GM19452 (cell line): ENCODE data around the gene DCHS1.

Experiments
- ATAC-seq: cut with Tn5 transposase; IDR thresholded peaks from one replicate; pipeline ENCODE4 v1.9.1; 2021; ENCODE audit not compliant: unreplicated experiment

DCHS1 gene

DNA sequence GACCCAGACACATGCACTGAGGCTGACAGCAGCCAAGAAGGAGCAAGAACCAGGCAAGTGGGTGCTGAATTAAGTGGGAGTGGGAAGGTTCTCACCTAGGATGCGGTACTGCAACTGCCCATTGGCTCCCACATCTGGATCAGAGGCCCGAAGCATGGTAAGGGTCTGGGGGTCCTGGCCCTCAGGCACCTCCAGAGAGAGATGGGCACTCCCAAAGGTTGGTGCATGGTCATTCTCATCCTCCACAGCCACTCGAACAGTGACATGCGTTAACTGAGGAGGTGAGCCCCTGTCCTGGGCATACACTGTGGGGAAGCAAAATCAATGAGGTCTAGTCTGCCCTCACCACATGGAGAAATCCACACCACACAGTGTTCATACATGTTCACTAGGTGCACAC, 27.1 kb downstream of the DCHS1 start:
- no peak for ATAC-seq

DNA sequence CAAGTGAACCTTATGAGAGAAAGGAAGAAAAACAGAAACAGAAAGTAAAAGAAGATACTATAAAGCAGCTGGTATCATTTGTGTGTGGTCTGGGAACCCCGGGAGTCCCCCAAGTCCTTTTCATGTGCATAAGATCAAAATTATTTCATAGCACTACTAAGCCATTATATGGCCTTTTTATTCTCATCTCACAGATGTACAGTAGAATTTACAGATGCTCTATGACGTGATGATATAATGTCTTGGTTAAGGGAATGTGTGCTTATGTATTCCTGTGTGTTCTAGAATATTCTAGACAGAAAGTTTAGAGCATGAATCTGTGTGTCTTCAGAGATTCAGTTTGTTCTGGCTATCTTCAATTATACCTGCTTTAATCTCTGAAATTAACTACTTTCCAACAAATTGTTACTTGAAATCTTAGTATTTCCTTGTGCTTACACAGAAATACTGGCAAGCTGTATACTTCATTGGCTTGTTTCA, 27.8 kb downstream of the DCHS1 start:
- ATAC-seq: peak; percentile 72

DNA sequence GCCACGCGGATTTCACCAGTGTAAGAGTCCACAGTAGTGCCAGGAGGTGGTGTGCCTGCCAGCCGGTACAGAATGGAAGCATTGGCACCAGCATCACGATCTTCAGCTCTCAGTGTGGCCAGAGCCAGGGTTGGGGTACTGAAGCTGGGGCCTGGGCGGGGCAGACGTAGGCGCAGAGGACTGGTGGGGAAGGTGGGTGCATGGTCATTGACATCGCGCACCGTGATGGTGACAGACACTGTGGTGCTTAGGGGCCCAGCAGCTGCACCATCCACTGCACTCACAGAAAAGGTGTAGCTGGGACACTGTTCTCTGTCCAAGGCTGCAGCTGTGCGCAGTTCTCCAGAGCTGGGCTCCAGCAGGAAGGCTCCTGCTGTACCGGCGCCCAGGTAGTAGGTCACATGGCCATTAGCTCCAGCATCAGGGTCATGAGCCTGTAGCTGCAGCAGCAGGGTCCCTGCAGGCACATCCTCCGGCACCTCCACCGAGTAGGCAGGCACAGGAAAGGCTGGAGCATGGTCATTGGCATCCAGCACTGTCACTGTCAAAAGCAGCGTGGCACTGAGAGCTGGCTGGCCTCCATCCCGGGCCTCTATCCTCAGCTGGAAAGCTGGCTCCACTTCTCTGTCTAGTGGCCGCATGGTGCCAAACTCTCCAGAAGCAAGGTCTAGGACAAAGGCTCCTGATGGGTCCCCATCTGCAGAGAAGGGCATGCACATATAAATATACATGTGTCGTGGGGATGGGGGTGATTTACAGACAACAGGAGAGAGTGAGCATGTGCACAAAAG, 28.4 kb downstream of the DCHS1 start:
- no peak for ATAC-seq

GRCh38 chr11:6625832-6626420, 29.7 kb downstream of the DCHS1 start:
- no peak for ATAC-seq

DNA sequence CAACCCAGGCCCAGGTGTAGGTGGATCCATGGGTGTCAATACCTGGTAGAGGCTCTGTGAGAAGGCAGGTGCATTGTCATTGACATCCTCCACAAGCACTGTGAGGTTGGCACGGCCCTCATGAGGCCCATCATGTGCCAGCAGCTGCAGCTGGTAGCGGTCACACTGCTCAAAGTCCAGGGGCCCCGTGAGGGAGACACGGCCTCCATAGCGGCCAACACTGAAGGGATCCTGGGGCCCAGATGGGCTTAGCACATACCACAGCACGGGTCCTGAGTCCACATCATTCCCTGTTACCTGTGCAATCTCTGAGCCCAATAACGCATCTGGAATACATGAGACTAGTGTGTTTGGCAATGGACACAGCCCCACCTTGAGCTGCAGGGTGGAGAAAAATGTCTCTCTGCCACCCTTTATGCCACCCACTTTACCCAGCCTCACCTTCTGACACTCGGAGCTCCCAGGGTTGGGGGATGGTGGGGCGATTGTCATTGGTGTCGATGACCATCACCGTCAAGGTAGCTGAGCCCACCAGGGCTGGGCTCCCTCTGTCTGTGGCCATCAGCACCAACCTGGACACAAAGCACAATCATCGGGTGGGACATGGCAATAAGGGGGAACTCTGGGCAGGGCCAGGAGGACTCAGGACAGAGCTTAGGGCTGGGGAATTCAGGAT, 30.3 kb downstream of the DCHS1 start:
- no peak for ATAC-seq

DNA sequence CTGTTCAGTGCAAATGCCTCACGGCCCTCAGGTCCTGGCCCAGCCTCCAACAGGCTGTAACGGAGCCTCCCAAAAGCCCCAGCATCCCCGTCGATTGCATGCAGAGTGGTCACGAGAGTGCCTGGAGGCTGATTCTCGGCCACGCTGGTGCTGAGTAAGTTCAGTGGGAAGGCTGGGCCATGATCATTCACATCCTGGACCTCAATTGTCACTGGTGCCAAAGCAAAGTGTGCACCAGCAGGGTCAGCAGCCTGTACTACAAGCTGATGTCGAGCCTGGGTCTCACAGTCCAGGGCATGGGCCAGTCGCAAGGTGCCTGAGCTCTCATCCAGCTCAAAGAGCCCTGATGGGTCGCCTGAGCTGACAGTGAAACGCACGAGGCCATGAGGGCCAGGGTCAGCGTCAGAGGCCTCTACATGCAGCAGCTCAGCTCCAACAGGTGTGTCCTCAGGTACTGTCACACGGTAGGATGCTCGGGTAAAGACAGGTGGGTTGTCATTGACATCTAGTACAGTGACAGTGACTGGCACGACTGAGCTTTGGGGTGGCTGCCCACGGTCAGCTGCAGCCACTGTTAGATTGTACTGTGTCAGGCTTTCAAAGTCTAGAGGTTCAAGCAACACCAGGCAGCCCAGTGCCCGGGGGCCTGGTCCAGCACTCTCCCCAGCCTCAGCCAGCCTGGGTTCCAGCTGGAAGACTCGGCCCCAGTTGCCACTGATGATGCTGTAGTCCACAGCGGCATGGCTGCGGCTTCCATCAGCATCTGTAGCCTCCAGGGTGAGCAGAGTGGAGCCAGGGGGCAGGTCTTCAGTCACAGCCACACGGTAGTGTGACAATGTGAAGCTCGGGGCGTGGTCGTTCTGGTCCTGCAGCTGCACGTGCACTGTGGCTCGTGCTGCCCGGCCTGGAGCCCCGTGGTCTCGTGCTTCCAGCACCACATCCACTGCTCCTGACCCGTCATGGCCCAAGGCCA, 31.9 kb downstream of the DCHS1 start:
- ATAC-seq: no peak

- no peak for ATAC-seq
These were observed 33.1 kb downstream of the DCHS1 start for GRCh38 chr11:6622261-6623171.

DNA sequence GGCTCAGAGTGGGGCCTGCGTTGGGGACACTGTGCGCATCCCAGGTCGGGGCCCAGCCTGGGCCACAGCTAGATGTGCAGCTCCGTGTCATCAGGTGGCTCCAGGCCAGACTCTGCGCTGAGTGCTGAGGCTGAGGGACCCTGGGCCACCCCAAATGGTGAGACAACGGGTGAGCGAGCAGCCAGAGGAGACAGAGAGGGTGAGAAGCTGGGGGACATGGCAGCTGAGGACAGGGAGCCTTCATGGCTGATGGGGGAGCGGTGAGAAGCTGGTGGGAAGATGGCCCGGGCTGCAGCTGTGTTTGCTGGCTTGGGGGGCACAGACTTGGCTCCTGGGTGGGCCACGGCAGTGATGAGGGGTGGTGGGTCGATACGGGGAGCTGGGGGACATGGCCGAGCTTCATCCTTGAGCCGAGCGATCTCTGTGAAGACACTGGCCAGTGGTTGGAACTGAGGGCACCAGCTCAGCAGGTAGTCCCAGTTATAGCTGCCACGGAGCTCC, 33.8 kb downstream of the DCHS1 start:
- ATAC-seq: no peak

DNA sequence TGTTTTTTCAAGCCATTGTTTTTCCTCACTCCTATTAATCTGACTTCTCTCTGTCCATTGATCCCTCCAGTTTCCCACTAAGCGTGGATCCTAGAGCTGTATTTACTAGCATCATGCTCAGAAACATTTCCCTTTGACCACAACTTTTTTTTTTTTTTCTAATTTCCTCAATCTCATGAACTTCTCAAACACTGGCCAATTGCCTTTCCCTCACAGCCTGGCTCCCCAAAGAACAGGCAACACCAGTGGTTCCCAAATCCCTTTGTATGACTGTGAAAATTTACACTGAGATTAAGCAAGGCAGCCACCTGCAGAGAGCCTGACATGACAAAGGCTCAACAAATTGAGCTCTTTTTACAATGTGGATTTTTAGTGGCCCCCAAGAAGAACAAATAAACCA, 35.0 kb downstream of the DCHS1 start:
- ATAC-seq: no peak

GRCh38 chr11:6619004-6619745, 36.4 kb downstream of the DCHS1 start, which contains the start of gene TPP1:
Gene TPP1, minus strand, starts transcription at chr11:6619422. Its CDS starts 22 bp downstream, at chr11:6619400.
- ATAC-seq: peak; percentile 99

DNA sequence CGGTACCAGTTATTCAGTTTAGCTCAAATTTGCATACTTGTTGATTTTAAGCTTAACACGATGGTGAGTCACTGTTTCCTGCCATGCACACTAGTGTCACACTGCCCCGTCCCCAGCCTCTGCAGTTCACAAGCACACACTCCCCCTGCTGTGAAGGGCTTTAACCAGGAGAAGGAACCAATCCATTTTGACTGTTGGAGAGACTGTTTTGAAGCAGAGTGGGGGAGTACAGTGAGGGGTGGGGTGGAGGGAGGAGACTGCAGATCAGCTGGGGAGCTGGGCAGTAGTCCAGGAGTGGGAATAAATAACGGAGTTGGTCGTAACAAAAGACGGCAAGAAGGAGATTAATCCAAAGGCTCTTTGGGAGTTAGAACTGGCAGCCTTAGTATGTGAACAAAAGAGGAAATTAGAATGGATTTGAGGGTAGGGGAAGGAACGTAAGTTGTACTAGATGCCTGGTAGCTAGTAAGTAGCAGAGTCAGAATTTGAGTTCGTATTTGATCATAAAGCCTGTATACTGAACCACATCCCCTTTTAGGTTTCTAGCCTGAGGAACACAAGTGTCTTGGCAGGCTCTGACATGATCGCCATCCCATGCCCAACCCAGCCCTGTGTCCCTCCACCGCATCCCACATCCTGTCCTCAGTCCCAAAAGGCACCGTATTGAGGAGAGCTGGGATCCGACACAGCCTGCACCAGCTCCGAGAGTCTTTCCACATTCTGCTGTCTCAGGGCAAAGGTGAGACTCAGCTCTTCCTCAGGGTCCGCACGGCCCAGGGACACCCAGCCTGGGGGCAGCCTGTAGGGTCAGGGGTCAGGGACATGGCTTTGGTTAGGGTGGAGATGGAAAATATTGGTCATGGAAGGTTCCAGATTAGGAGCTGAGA, 37.2 kb downstream of the DCHS1 start:
- no peak for ATAC-seq

DNA sequence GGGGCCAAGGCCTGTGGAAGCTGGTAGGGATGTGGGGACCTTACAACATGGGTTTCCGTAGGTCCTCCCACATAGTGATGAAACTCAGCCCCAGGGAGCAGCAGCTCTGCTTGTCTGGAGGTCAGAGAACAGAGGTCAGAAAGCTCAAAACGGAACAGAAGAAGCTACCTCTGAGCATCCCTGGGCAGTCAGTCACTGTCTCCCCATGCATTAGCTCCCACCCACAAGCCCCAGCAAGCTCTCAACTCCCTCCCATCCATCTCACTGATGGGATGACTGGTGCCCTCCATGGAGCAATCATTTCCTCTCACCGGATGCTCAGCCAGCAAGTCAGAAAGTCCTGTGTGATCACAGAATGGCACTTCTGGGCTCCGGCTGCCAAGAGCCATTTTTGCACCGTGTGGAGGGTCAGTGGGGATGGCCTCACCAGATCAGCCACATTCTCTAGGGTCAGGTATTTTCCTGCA, 38.3 kb downstream of the DCHS1 start:
- no peak for ATAC-seq

DNA sequence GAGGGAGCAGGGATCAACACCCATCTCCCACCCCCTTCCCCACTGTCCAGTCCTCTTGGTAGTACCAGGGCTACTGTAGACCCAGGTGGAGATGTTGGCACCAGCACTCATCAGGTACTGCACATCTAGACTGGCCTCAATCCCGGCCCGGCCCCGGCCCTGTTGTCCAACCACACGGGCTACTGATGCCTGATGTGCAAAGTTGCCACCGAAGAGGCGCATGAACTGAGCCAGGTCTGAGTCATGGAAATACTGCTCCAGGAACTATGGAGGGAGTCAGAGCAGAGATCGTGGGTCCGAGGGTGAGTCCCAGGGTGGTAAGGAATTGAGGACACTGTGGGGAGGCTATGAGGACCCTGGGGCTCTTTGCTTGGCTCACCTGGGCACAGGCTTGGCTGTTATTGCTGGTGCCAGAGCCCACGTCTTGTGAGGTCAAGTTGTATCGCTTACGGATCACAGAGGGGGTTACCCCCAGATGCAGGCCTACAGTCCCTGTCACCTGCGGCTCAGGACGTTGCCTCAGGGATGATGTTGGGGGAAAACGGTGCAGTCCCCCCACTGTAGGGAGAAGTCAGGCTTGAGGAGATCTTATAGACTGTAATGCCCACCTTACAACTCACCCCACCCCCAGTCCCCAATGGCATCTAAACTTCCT, 38.9 kb downstream of the DCHS1 start:
- no peak for ATAC-seq

- no peak for ATAC-seq
These were observed 39.6 kb downstream of the DCHS1 start for GRCh38 chr11:6615882-6616585.

- ATAC-seq: no peak
These were observed 40.6 kb downstream of the DCHS1 start for GRCh38 chr11:6615046-6615445.

DNA sequence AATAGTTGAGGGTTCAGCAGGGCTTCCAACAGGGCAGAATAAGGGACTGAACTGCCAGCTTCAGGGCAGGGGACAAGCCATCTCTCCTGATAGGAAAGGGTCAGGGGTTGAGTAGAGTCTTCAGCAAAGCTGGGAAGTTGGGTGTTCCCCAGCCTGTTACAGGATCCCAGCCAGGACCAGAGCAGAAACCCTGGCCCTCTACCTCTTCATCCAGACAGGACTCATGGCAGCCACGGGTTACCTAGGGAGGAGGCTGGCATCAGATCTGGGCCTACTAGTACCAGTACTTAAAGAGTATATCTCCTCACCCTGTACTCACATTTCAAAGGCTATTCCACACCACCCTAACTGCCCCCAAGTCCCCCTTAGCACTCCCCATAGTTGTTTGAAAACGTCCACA, 41.2 kb downstream of the DCHS1 start:
- ATAC-seq: no peak

DNA sequence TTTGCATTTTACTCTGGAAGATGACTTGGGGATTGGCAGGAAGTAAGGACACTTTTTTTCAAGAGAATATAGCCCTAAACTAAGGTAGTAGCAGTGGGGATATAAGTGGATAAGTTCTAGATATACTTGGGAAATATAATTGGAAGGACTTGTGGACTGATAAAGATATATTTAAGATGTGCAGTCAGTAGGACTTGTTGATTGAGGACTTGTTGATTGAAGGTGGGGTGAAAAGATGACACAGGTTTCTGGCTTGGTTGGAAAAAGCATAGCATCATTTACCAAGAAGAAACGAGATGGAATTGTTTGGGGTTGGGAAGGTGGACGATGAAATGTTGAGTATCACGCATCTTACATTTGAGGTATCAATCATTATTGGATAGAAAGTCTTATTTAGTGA, 42.1 kb downstream of the DCHS1 start:
- no peak for ATAC-seq
